ENCODE data around the gene CDH15.

GRCh38 chr16:89154390-89155183 lies 17.0 kb upstream of the CDH15 start:
- TF ChIP-seq CTCF (IDR thresholded peaks at IDR 0.05) (no peak), EZH2 (IDR thresholded peaks at IDR 0.05) (no peak), EZH2phosphoT487 (IDR thresholded peaks at IDR 0.05) (no peak)

Measured in neural progenitor cell (in vitro differentiated cells).